ENCODE results near the gene HSPB9.

GRCh38 chr17:42138749-42139492, 16.3 kb downstream of the HSPB9 start:
- TF ChIP-seq CTCF (IDR thresholded peaks at IDR 0.05) (no peak), EP300 (IDR thresholded peaks at IDR 0.05) (no peak)
